Left lung (tissue), 10 donors: Measurements from ENCODE around the gene FBXL17. TPM values are rescaled to one million over a fixed set of nuclear protein-coding genes. Genes with fewer than 3 reads are reported as not detected.

Experiments used
- ATAC-seq: fragments of 200-7000 bp; cut with Tn5 transposase; one replicate; pipeline ENCODE4 v1.9.1; 2020; ENCODE audit warnings: moderate library complexity
- DNase-seq, 4 donors: peaks; one replicate each; pipeline ENCODE4 v3.0.0-alpha.2; 2013 to 2020
- H3K27ac ChIP-seq, 2 donors: fragments of 200-600 bp; sonication (generic) in 1 of 2; one replicate each; pipeline versions ENCODE4 v1.5.0 to v1.8.0; 2020 to 2021
- H3K27me3 ChIP-seq, 2 donors: fragments of 200-600 bp; sonication (generic) in 1 of 2; one replicate each; pipeline versions ENCODE4 v1.5.0 to v1.8.0; 2020 to 2021
- H3K36me3 ChIP-seq, 2 donors: fragments of 200-600 bp; sonication (generic) in 1 of 2; one replicate each; pipeline versions ENCODE4 v1.5.0 to v1.8.0; 2020 to 2021
- H3K4me1 ChIP-seq, 2 donors: fragments of 200-600 bp; one replicate each; pipeline ENCODE4 v1.8.0; 2021
- H3K4me3 ChIP-seq, 2 donors: fragments of 200-600 bp; sonication (generic) in 1 of 2; one replicate each; pipeline versions ENCODE4 v1.5.0 to v1.8.0; 2020 to 2021; ENCODE audit warnings: mild to moderate bottlenecking in 1 of 2
- H3K9me3 ChIP-seq, 2 donors: fragments of 200-600 bp; sonication (generic) in 1 of 2; one replicate each; pipeline versions ENCODE4 v1.5.0 to v1.8.0; 2020 to 2021
- intact Hi-C, 2 donors: fragments of 100-400 bp; cut with DNase I; formaldehyde crosslinking; loops; one replicate each; pipeline versions ENCODE4 v1.11.2 to v1.14.2; 2022
- polyA plus RNA-seq, 6 donors: library from polyadenylated mRNA; unstranded; fragments of 120-200 nt; gene quantifications; one replicate each; pipeline ENCODE4 v1.2.1, GENCODE V29; 2013; ENCODE audit not compliant: insufficient read length in 6 of 6
- total RNA-seq, 2 donors: library from RNA; stranded (reverse); fragmentation: NEBNext Ultra II Directional; extraction: Animal tissue kit (Norgen Biotek cat#: 25700); gene quantifications; one replicate each; pipeline ENCODE4 v1.2.1, GENCODE V29; 2021
- TF ChIP-seq, protein P1 (sequence below), 2 donors: fragments of 200-600 bp; sonication (generic) in 1 of 2; IDR thresholded peaks; one replicate each; pipeline versions ENCODE4 v1.5.0 to v1.8.0; 2021; ENCODE audit warnings: antibody characterized with exemption in 2 of 2
- donor health status: DM: no; HTN: yes; CAD: no.
- donor health status: DM: no; HTN: no; CAD: no.

Gene FBXL17
- total and polyA plus RNA-seq, 8 donors = 11.8 to 23.8 (median 19.8) TPM

DNA sequence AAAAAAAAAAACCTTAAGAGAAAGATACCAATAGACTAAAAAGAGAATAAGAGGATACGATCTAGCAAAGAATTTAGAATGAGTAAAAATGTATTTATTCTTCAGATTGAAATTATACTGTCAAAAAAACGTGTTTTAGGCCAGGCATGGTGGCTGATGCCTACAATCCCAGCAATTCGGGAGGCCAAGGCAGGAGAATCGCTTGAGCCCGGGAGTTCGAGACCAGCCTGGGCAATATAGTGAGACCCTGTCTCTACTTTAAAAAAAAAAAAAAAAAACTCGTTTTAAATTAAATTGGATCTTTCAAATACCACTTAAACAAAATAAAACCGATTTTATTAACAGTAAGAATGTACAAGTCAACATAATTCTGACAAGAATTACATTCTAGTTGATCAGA, 41.8 kb downstream of the FBXL17 start:
- TF ChIP-seq, protein P1, sequence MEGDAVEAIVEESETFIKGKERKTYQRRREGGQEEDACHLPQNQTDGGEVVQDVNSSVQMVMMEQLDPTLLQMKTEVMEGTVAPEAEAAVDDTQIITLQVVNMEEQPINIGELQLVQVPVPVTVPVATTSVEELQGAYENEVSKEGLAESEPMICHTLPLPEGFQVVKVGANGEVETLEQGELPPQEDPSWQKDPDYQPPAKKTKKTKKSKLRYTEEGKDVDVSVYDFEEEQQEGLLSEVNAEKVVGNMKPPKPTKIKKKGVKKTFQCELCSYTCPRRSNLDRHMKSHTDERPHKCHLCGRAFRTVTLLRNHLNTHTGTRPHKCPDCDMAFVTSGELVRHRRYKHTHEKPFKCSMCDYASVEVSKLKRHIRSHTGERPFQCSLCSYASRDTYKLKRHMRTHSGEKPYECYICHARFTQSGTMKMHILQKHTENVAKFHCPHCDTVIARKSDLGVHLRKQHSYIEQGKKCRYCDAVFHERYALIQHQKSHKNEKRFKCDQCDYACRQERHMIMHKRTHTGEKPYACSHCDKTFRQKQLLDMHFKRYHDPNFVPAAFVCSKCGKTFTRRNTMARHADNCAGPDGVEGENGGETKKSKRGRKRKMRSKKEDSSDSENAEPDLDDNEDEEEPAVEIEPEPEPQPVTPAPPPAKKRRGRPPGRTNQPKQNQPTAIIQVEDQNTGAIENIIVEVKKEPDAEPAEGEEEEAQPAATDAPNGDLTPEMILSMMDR (IDR thresholded peaks at IDR 0.05) = no peak
- no peak for ATAC-seq

DNA sequence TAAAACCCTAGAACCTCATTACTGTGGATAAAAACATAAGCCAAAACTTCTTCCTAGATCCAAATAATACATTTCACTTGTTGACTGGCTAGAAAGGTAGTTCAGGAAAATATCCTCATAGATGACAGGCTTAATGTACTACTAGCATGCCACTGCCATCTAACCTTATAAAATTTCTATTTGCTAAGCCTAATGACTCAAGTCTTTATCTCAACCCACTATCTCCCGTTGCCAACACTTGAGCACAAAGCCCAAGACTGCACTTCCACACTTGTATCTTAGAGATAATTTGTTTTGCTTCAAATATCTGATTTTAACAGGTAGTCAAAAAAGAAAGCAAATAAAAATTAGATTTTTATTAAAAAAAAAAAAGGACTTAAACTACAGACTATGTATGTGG, 42.7 kb downstream of the FBXL17 start:
- H3K4me3 ChIP-seq = no peak overlapping the region
- intact Hi-C loops = loop anchor here in 1 of 2 donors (10.0 kb wide), 1 partner anchor 74 kb away; no protein-coding TSS in a partner anchor
- no peaks in the 10 kb centered on the region for H3K4me1 ChIP-seq
- no peaks in the 10 kb centered on the region for H3K27me3 ChIP-seq
- TF ChIP-seq, protein P1 (IDR thresholded peaks at IDR 0.05) = no peak
- H3K27ac ChIP-seq = no peak overlapping the region
- ATAC-seq (no peak), DNase-seq (no peak)
- no peaks in the 10 kb centered on the region for H3K36me3 ChIP-seq
- no peaks in the 10 kb centered on the region for H3K9me3 ChIP-seq

More for the DNA sequence above, 41.8 kb downstream of the FBXL17 start:
- H3K4me3 ChIP-seq = no peak overlapping the region
- no peaks in the 10 kb centered on the region for H3K4me1 ChIP-seq
- H3K27ac ChIP-seq = no peak overlapping the region
- no peaks in the 10 kb centered on the region for H3K36me3 ChIP-seq
- no peaks in the 10 kb centered on the region for H3K27me3 ChIP-seq
- DNase-seq = no peak
- H3K9me3 ChIP-seq = no peaks in the 10 kb centered on the region
- intact Hi-C loops = no loop called here

DNA sequence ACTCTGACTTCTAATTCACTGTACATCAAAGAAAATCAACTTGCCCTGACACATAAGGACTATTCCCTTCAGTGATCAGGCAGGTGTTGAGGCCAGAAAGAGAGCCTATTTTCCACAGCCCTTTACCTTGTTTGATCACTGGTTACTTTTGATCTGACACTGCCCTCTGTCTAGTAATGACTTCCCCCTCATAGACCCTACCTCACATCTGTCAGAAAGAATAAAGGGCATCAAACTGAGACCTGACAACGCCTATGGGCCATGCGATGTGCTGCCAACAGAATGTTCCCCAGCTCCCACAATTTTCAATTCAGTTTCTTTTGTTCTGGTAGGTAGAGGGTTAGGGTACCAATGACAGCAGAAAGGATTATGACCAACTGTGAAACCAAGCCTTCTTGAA, 47.7 kb downstream of the FBXL17 start:
- DNase-seq (no peak), ATAC-seq (no peak)
- H3K27ac ChIP-seq = no peak overlapping the region
- H3K4me1 ChIP-seq = no peaks in the 10 kb centered on the region
- H3K27me3 ChIP-seq = no peaks in the 10 kb centered on the region
- intact Hi-C loops = loop anchor here in 1 of 2 donors (10.0 kb wide), 1 partner anchor 69 kb away; no protein-coding TSS in a partner anchor
- no peaks in the 10 kb centered on the region for H3K9me3 ChIP-seq
- no peaks in the 10 kb centered on the region for H3K36me3 ChIP-seq
- TF ChIP-seq, protein P1 (IDR thresholded peaks at IDR 0.05) = no peak
- no peak overlapping the region for H3K4me3 ChIP-seq

DNA sequence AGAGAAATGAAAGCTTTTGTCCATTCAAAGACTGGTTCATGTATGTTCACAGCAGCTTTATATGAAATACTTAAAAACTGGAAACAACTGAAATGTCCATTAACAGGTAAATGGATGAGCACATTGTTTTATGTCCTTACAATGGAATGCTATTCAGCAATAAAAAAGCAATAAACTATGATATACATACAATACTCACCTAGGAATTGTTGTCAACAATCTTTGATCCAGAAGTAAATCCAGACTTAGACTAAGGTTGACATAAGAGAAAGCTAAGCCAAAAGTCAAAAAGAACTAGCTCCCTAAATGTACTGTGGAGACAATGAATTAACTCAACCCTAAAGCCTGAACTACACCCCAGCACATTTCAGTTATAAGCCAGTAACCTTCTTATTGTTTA, 54.9 kb downstream of the FBXL17 start:
- DNase-seq = no peak
- no peak overlapping the region for H3K27ac ChIP-seq
- intact Hi-C loops = no loop called here
- H3K4me3 ChIP-seq = no peak overlapping the region
- no peak for ATAC-seq
- TF ChIP-seq, protein P1 (IDR thresholded peaks at IDR 0.05) = no peak
- H3K4me1 ChIP-seq = no peaks in the 10 kb centered on the region
- no peaks in the 10 kb centered on the region for H3K36me3 ChIP-seq
- H3K9me3 ChIP-seq = no peaks in the 10 kb centered on the region
- H3K27me3 ChIP-seq = no peaks in the 10 kb centered on the region

DNA sequence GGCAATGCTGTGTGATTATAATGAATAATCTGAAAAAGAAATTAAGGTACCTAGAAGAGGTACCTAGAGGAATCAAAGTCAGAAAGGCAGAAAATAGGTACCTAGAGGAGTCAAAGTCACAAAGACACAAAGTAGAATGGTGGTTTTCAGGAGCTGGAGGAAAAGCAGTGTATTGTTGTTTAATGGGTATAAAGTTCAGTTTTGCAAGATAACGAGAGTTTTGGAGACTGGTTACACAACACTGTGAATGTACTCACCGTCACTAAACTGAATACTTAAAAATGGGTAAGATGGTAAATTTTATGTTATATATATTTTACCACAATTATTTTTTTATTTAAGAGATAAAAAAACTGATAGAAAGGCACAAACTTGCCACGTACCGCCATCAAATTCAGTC, 57.0 kb downstream of the FBXL17 start:
- Histone ChIP-seq H3K27me3 (no peaks in the 10 kb centered on the region), H3K4me3 (no peak overlapping the region), H3K36me3 (no peaks in the 10 kb centered on the region), H3K9me3 (no peaks in the 10 kb centered on the region), H3K27ac (no peak overlapping the region), H3K4me1 (no peaks in the 10 kb centered on the region)
- DNase-seq (no peak), ATAC-seq (no peak)
- intact Hi-C loops = no loop called here
- TF ChIP-seq, protein P1 (IDR thresholded peaks at IDR 0.05) = no peak
